Measurements from ENCODE around the gene PDE4D. TPM values are rescaled to one million over a fixed set of nuclear protein-coding genes. Genes with fewer than 3 reads are reported as not detected.

PDE4D gene
- total and polyA plus RNA-seq, 2 donors (not counting 1 experiment from before 2014, with no cell fraction given): 14.9 to 171 TPM

- intact Hi-C loops (cut with micrococcal nuclease): no loop called here
- H3K9me3 Mint-ChIP-seq (ENCODE audit: insufficient read depth): no peaks in the 10 kb centered on the region
- no peaks in the 10 kb centered on the region for H3K36me3 ChIP-seq (replicated peaks in 1 of 2; ENCODE audit: control extremely low read depth in 1 of 2, control insufficient read depth in 1 of 2, extremely low read depth in 1 of 2, insufficient read depth in 2 of 2, low read length in 1 of 2)
- ChIA-PET POLR2A (no interaction called here), CTCF (no interaction called here)
- no peaks in the 10 kb centered on the region for H3K27me3 Mint-ChIP-seq
- WGBS (ENCODE audit: insufficient coverage): 83% methylated on average over 3 of the region's 6 CpGs
- DNase-seq (no peak), ATAC-seq (ENCODE audit: low read depth) (no peak)
- no peak for TF ChIP-seq EZH2 (IDR thresholded peaks at IDR 0.05; ENCODE audit: borderline replicate concordance, insufficient read depth, low read depth, low read length, poor library complexity, severe bottlenecking)
- no peak for TF ChIP-seq CTCF (IDR thresholded peaks at IDR 0.05)
- no peak overlapping the region for H3K9ac ChIP-seq (ENCODE audit: low read length)
- no peaks in the 10 kb centered on the region for H3K79me2 ChIP-seq (ENCODE audit: control insufficient read depth, insufficient read depth, low read length)
- no peak overlapping the region for H3K4me2 ChIP-seq (replicated peaks; ENCODE audit: low read depth, low read length, poor library complexity, severe bottlenecking)
- no peaks in the 10 kb centered on the region for H3K4me1 ChIP-seq (ENCODE audit: control insufficient read depth in 2 of 2, insufficient read depth in 2 of 2, low read length in 2 of 2)
- no peak overlapping the region for H2AFZ ChIP-seq (ENCODE audit: insufficient read depth, low read depth, low read length, poor library complexity, severe bottlenecking)
- no peaks in the 10 kb centered on the region for H3K4me1 Mint-ChIP-seq
- H3K4me3 ChIP-seq (ENCODE audit: control extremely low read depth in 1 of 5, extremely low read depth in 1 of 5, insufficient read depth in 1 of 5, low read depth in 2 of 5, low read length in 4 of 5): no peak overlapping the region
- no peak overlapping the region for H3K27ac ChIP-seq (ENCODE audit: low read length in 2 of 2)
- H3K4me3 Mint-ChIP-seq: no peak overlapping the region
- no peaks in the 10 kb centered on the region for H3K27me3 ChIP-seq (replicated peaks in 1 of 4; ENCODE audit: control extremely low read depth in 1 of 4, control insufficient read depth in 3 of 4, insufficient read depth in 4 of 4, low read length in 3 of 4)
- H3K27ac Mint-ChIP-seq: no peak overlapping the region
- no peaks in the 10 kb centered on the region for H3K9me3 ChIP-seq (ENCODE audit: control extremely low read depth in 1 of 3, control insufficient read depth in 2 of 3, insufficient read depth in 1 of 3, low read length in 2 of 3)
- H4K20me1 ChIP-seq (ENCODE audit: control insufficient read depth, insufficient read depth, low read length, poor library complexity, severe bottlenecking): no peaks in the 10 kb centered on the region
Measured at GRCh38 chr5:59328709-59329296, 564.7 kb downstream of the PDE4D start.

GRCh38 chr5:59327191-59327980 is 566.1 kb downstream of the PDE4D start:
- TF ChIP-seq EZH2 (IDR thresholded peaks at IDR 0.05; ENCODE audit: borderline replicate concordance, insufficient read depth, low read depth, low read length, poor library complexity, severe bottlenecking) (no peak), CTCF (IDR thresholded peaks at IDR 0.05) (no peak)
- Mint-ChIP-seq H3K4me1 (no peaks in the 10 kb centered on the region), H3K27me3 (no peaks in the 10 kb centered on the region), H3K4me3 (no peak overlapping the region), H3K27ac (no peak overlapping the region), H3K9me3 (ENCODE audit: insufficient read depth) (no peaks in the 10 kb centered on the region)
- H3K36me3 ChIP-seq (replicated peaks in 1 of 2; ENCODE audit: control extremely low read depth in 1 of 2, control insufficient read depth in 1 of 2, extremely low read depth in 1 of 2, insufficient read depth in 2 of 2, low read length in 1 of 2): no peaks in the 10 kb centered on the region
- WGBS (ENCODE audit: insufficient coverage): no CpG with 5 or more reads among the region's 4 CpGs
- DNase-seq (no peak), ATAC-seq (ENCODE audit: low read depth) (no peak)
- no peaks in the 10 kb centered on the region for H3K27me3 ChIP-seq (replicated peaks in 1 of 4; ENCODE audit: control extremely low read depth in 1 of 4, control insufficient read depth in 3 of 4, insufficient read depth in 4 of 4, low read length in 3 of 4)
- POLR2A ChIA-PET: interaction anchor here (0.5 to 0.7 kb wide), 3 partner anchors 19 to 469 kb away, joined by 3 to 6 read pairs (median 5); no protein-coding TSS in a partner anchor
- no peaks in the 10 kb centered on the region for H3K9me3 ChIP-seq (ENCODE audit: control extremely low read depth in 1 of 3, control insufficient read depth in 2 of 3, insufficient read depth in 1 of 3, low read length in 2 of 3)
- intact Hi-C loops (cut with micrococcal nuclease): no loop called here
- no peaks in the 10 kb centered on the region for H4K20me1 ChIP-seq (ENCODE audit: control insufficient read depth, insufficient read depth, low read length, poor library complexity, severe bottlenecking)
- H3K9ac ChIP-seq (ENCODE audit: low read length): no peak overlapping the region
- no peak overlapping the region for H3K4me2 ChIP-seq (replicated peaks; ENCODE audit: low read depth, low read length, poor library complexity, severe bottlenecking)
- H3K4me3 ChIP-seq (ENCODE audit: control extremely low read depth in 1 of 5, extremely low read depth in 1 of 5, insufficient read depth in 1 of 5, low read depth in 2 of 5, low read length in 4 of 5): no peak overlapping the region
- H3K27ac ChIP-seq (ENCODE audit: low read length in 2 of 2): no peak overlapping the region
- H3K79me2 ChIP-seq (ENCODE audit: control insufficient read depth, insufficient read depth, low read length): no peaks in the 10 kb centered on the region
- CTCF ChIA-PET: interaction anchor here (0.7 to 2.1 kb wide), 4 partner anchors 9 to 225 kb away, joined by 4 to 6 read pairs (median 4); no protein-coding TSS in a partner anchor
- no peak overlapping the region for H2AFZ ChIP-seq (ENCODE audit: insufficient read depth, low read depth, low read length, poor library complexity, severe bottlenecking)
- no peaks in the 10 kb centered on the region for H3K4me1 ChIP-seq (ENCODE audit: control insufficient read depth in 2 of 2, insufficient read depth in 2 of 2, low read length in 2 of 2)
